Neuron (in vitro differentiated cells): ENCODE measurements around the gene IPO7.
"Not testable (repeated sequence)": the region's sequence is repeated elsewhere in the genome, so short reads cannot be mapped to it uniquely, and the experiment has no call there.

ENCODE experiments used
- H2AFZ ChIP-seq: one replicate; pipeline ENCODE4 v1.6.1; 2013; ENCODE audit warnings: low read depth, mild to moderate bottlenecking, inconsistent platforms, low read length, moderate library complexity
- H3K27me3 ChIP-seq: one replicate; pipeline ENCODE4 v1.6.1; 2013; ENCODE audit warnings: low read length; ENCODE audit not compliant: insufficient read depth
- H3K36me3 ChIP-seq: one replicate; pipeline ENCODE4 v1.6.1; 2013; ENCODE audit warnings: low read length; ENCODE audit not compliant: insufficient read depth
- H3K4me1 ChIP-seq: one replicate; pipeline ENCODE4 v1.6.1; 2013; ENCODE audit warnings: low read length; ENCODE audit not compliant: insufficient read depth
- H3K4me3 ChIP-seq: 2 replicates; pipeline ENCODE4 v1.5.1; 2013; ENCODE audit warnings: mild to moderate bottlenecking, low read length, moderate library complexity
- H3K9me3 ChIP-seq: one replicate; pipeline ENCODE4 v1.6.1; 2013; ENCODE audit warnings: low read length

The IPO7 gene

DNA sequence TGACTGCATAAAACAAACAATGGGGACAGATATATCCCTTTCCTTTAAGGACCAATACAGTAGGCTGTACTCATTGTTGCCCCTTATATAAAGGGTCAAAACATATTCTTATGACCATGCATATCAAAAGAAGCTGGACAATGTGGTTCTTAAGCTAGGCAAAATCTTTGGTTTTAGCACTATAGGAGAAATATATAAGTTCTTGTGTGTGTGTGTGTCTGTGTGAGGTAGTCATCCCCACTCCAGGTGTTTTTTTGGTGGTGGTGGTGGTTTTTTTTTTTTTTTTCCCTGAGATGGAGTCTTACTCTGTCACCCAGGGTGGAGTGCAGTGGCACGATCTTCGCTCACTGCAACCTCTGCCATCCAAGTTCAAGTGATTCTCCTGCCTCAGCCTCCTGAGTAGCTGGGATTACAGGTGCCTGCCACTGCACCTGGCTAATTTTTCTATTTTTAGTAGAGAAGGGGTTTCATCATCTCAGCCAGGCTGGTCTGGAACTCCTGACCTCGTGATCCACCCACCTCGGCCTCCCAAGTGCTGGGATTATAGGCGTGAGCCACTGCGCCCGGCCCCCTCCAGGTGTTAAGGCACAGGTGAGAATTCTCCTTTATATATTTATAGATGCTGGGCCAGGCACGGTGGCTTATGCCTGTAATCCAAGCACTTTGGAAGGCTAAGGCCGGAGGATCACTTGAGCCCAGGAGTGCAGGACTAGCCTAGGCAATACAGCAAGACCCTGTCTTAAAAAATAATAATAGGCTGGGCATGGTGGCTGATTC, 64.3 kb downstream of the IPO7 start:
- peaks cover 21% of the 10 kb centered on the region for H3K36me3 ChIP-seq

GRCh38 chr11:9452023-9452422, 67.6 kb downstream of the IPO7 start:
- not testable (repeated sequence) for H3K4me3 ChIP-seq, H3K4me1 ChIP-seq, H2AFZ ChIP-seq, H3K9me3 ChIP-seq, H3K36me3 ChIP-seq, H3K27me3 ChIP-seq

More for the DNA sequence above, 64.3 kb downstream of the IPO7 start:
- Histone ChIP-seq H3K4me3 (no peak overlapping the region), H3K9me3 (peaks cover 6% of the 10 kb centered on the region), H3K4me1 (no peaks in the 10 kb centered on the region), H2AFZ (no peak overlapping the region), H3K27me3 (no peaks in the 10 kb centered on the region)

- Histone ChIP-seq H3K36me3 (no peaks in the 10 kb centered on the region), H3K27me3 (no peaks in the 10 kb centered on the region), H2AFZ (no peak overlapping the region), H3K9me3 (peaks cover 3% of the 10 kb centered on the region), H3K4me1 (peaks cover 6% of the 10 kb centered on the region), H3K4me3 (no peak overlapping the region)
These were observed 71.3 kb downstream of the IPO7 start for GRCh38 chr11:9455722-9456121.

- Histone ChIP-seq H3K36me3 (no peaks in the 10 kb centered on the region), H3K27me3 (no peaks in the 10 kb centered on the region), H3K4me1 (peaks cover 15% of the 10 kb centered on the region), H3K4me3 (peak overlapping the region; percentile 94), H2AFZ (peak overlapping the region; percentile 4), H3K9me3 (no peaks in the 10 kb centered on the region)
These were observed 75.3 kb downstream of the IPO7 start for GRCh38 chr11:9459667-9460321.

GRCh38 chr11:9460322-9461062, 76.0 kb downstream of the IPO7 start, which contains the start of gene ZNF143:
TSS of gene ZNF143 (plus strand) at chr11:9461012. CDS start at chr11:9471309, 10,297 bp downstream.
- peak within 1 kb of the TSS; percentile 94 for H3K4me3 ChIP-seq
- peaks cover 15% of the 10 kb centered on the region for H3K4me1 ChIP-seq
- H3K9me3 ChIP-seq = no peaks in the 10 kb centered on the region
- H2AFZ ChIP-seq = peak within 1 kb of the TSS; percentile 81
- no peaks in the 10 kb centered on the region for H3K27me3 ChIP-seq
- H3K36me3 ChIP-seq = no peaks in the 10 kb centered on the region

- no peaks in the 10 kb centered on the region for H3K9me3 ChIP-seq
- peak overlapping the region; percentile 81 for H2AFZ ChIP-seq
- no peaks in the 10 kb centered on the region for H3K27me3 ChIP-seq
- H3K4me1 ChIP-seq = peaks cover 15% of the 10 kb centered on the region
- H3K36me3 ChIP-seq = no peaks in the 10 kb centered on the region
- peak overlapping the region; percentile 85 for H3K4me3 ChIP-seq
These were observed 76.8 kb downstream of the IPO7 start for GRCh38 chr11:9461063-9461759.

DNA sequence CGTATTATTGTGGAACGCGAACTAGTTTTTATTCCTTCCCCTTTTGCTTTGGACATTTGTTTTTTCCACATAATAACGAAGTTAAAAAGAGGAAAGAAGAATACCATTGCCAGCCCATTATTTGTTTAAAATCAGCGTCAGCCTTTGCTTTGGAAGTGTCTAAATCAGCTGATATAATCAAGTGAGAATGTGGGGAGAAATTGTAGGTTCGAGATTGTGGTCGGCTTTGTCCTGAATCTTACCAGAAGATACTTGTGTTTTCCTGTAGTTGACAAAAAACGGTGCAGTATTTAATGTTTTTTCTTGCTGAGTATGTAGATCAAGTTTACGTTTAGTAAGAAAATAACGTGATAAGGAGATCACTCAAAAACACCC, 77.3 kb downstream of the IPO7 start:
- no peaks in the 10 kb centered on the region for H3K9me3 ChIP-seq

GRCh38 chr11:9462172-9462799, 77.8 kb downstream of the IPO7 start:
- Histone ChIP-seq H3K4me1 (peaks cover 15% of the 10 kb centered on the region), H3K27me3 (no peaks in the 10 kb centered on the region), H2AFZ (peak overlapping the region; percentile 81), H3K4me3 (peak overlapping the region; percentile 85), H3K9me3 (no peaks in the 10 kb centered on the region), H3K36me3 (no peaks in the 10 kb centered on the region)

More for the DNA sequence above, 77.3 kb downstream of the IPO7 start:
- Histone ChIP-seq H3K36me3 (no peaks in the 10 kb centered on the region), H2AFZ (peak overlapping the region; percentile 81), H3K4me3 (peak overlapping the region; percentile 85), H3K27me3 (no peaks in the 10 kb centered on the region), H3K4me1 (peaks cover 15% of the 10 kb centered on the region)

DNA sequence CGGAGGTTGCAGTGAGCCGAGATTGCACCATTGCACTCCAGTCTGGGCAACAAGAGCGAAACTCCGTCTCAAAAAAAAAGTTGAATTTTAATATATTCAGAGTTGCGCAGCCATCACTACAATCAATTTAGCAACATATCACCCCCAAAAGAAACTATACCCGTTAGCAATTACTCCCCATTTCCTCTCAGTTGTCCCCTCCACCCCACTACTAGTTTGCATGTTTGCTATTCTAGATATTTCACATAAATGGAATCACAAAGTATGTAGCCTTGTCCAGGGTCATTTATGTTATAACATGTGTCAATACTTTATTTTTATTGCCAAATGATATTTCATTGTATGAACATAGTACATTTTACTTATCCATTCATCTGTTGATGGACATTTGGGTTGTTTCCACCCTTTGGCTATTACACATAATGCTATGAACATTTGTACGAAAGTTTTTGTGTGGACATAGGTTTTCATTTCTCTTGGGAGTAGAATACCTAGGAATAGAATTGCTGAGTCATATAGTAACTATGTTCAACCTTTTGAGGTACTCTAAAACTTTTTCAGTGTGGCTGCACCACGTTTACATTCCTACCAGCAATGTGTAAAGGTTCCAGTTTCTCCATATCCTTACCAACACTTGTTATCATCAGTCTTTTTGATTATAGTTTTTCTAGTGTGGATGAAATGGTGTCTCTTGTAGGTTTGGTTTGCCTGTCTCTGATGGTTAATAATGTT, 78.5 kb downstream of the IPO7 start:
- H3K4me1 ChIP-seq = peaks cover 15% of the 10 kb centered on the region
- no peak overlapping the region for H3K4me3 ChIP-seq
- H3K27me3 ChIP-seq = no peaks in the 10 kb centered on the region
- no peak overlapping the region for H2AFZ ChIP-seq
- H3K36me3 ChIP-seq = no peaks in the 10 kb centered on the region
- no peaks in the 10 kb centered on the region for H3K9me3 ChIP-seq

DNA sequence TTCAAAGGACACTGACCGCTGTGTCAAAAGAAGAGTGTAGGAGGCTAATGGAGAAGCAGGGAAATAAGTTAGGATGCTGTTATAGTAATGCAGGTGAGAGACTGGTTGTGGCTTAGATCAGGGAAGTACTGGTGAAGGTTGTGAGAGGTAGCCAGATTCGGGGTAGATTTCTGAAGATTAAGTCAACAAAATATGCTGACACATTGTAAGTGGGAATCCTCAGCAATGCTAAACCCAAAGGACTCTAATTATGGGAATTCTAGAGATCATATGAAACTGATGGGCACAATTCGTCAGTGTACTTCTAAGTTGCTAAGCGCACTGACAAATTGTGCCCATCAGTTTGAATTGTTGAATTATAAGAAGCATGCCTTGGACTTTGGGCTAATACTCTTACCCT, 86.3 kb downstream of the IPO7 start:
- Histone ChIP-seq H3K27me3 (no peaks in the 10 kb centered on the region), H3K9me3 (no peaks in the 10 kb centered on the region), H3K4me1 (peaks cover 18% of the 10 kb centered on the region), H3K36me3 (peaks cover 8% of the 10 kb centered on the region), H2AFZ (no peak overlapping the region), H3K4me3 (no peak overlapping the region)

- no peak overlapping the region for H2AFZ ChIP-seq
- peaks cover 18% of the 10 kb centered on the region for H3K4me1 ChIP-seq
- H3K4me3 ChIP-seq = no peak overlapping the region
- H3K27me3 ChIP-seq = no peaks in the 10 kb centered on the region
- H3K36me3 ChIP-seq = peaks cover 16% of the 10 kb centered on the region
- H3K9me3 ChIP-seq = peaks cover 1% of the 10 kb centered on the region
These were observed 89.0 kb downstream of the IPO7 start for GRCh38 chr11:9473408-9473807.

- H3K4me1 ChIP-seq = no peaks in the 10 kb centered on the region
- peaks cover 32% of the 10 kb centered on the region for H3K36me3 ChIP-seq
- H3K4me3 ChIP-seq = no peak overlapping the region
- H2AFZ ChIP-seq = no peak overlapping the region
- no peaks in the 10 kb centered on the region for H3K27me3 ChIP-seq
- peaks cover 3% of the 10 kb centered on the region for H3K9me3 ChIP-seq
These were observed 95.4 kb downstream of the IPO7 start for GRCh38 chr11:9479899-9480298.
